ENCODE data around the gene SLC30A3.

SLC30A3 gene

DNA sequence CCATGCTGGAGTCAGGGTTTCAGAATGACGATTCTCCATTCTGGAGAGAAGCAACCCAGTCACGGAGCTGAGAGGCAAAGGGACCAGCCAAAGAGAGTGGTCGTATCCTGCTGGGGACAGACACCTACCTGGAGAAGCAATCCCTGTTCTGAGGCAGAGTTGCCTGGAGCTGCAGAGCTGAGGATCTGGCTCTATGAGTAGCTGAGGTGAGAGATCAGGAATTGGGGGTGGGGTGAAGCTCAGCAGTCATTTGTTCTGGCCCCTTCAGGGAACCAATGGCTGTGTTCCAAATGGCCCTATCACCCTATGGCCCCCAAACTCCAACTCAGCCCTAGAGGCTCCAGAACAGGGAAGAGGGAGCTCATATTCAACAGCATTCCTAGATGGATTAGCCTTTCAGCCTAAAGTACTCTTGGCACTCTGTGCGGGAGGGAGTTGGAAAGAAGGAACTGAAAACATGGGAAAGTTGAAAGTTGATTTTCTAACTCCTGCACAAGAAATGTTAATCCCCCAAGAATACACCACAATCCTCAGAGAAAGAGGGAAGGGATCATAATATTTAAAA is 54.3 kb downstream of the SLC30A3 start:
- FAIRE-seq, result no peak
- no peak for DNase-seq (ENCODE audit: insufficient read length, low spot score)

DNA sequence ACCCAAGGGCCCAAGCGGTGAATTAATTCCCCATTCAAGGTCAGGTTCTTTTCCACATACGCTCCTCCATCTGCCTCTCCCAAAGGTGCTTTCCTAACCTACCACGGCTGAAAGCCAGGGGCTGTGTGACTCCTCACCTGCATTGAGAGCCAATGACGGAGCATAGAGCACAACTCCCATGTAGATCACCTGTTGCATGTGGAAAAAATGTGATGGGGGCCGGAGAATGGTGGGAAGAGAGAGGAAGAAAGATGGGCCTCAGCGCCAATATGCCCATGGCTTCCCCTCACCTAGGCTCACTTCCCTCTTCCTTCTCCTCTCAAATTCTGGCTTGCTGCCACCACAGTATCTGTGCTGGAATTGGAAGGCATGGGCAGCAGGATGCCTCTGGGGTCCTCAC is 56.5 kb downstream of the SLC30A3 start:
- no peak for FAIRE-seq
- no peak for DNase-seq (ENCODE audit: insufficient read length, low spot score)

DNA sequence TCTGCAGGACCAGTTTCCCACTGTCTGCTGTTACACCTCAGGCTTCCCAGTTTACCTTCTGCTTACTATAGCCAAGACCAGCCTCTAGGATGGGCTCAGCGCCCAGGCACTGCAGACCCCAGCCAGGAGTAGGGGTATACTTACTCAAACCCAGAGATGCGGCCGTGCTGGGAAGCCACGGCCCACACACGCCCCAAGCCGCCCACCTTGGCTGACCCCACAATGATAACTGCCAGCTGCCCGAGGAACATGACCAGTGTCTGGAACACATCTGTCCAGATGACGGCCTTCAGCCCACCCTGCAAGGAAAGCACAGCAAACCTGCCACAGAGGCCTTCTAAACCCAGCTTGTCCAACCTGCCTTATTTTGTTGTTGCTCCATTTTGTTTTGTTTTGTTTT is 57.6 kb downstream of the SLC30A3 start:
- FAIRE-seq, result no peak
- DNase-seq (ENCODE audit: insufficient read length, low spot score), result no peak

DNA sequence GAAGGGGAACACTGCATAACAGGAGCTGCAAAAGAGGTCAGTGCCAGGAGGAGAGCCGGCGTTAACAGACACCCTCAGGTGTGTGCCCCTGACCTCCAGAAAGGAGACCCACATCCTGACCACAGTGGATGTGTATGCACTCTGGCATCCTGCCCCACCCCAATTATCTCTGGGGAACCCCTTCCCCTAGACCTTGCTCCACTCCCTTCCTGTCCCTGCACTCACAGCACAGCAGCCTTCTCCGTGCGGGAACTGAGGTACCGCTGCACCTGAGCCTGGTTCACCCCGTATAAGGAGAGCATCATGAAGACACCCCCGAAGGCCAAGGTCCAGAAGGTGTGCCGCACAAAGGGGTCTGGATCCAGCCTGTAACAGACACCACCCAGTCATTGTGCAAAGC is 58.3 kb downstream of the SLC30A3 start:
- DNase-seq (ENCODE audit: insufficient read length, low spot score) (no peak), FAIRE-seq (no peak)

DNA sequence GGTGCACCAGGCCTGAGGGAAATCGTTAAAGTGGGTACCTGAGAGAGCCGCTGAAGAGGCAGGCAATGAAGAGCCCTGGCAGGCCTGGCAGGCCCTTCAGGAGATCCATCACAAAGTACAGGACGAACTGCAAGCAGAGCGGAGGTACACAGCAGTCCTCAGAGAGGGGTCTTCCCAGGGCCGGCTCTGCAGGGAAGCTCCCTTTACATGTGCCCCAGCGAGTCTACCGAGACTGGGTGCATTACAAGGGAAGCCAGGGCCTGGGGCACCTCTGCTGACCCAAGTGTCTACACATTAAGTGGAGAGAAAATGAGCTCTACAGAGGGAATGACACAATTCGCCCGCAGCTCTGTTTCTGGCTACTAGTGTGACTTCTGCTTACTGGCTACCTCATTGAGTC is 59.1 kb downstream of the SLC30A3 start:
- no peak for DNase-seq (ENCODE audit: insufficient read length, low spot score)
- no peak for FAIRE-seq
